Activated CD4-positive, alpha-beta T cell treated with anti-CD3 and anti-CD28 coated beads for 36 hours (primary cell): ENCODE data around the gene ABHD8. TPM values are rescaled to one million over a fixed set of nuclear protein-coding genes. Genes with fewer than 3 reads are reported as not detected.
A peak's percentile ranks its signal among the peaks of the same experiment; 100 is the strongest.
"Not testable (repeated sequence)": the region's sequence is repeated elsewhere in the genome, so short reads cannot be mapped to it uniquely, and the experiment has no call there.

ENCODE experiments used
- ATAC-seq: fragments of 200-7000 bp; cut with Tn5 transposase; one replicate; pipeline ENCODE4 v1.10.0; 2021; ENCODE audit warnings: mild to moderate bottlenecking, moderate library complexity
- CTCF ChIA-PET: fragments of 350-600 bp; sonication (Branson Sonifier 250); formaldehyde crosslinking; loops from one replicate; lab custom pipeline; 2021; ENCODE audit warnings: antibody characterized with exemption; lab: Charles Lee
- POLR2A ChIA-PET: fragments of 350-600 bp; sonication (Branson Sonifier 250); formaldehyde crosslinking; loops from one replicate; lab custom pipeline; 2021; ENCODE audit warnings: antibody characterized with exemption, inconsistent platforms; lab: Charles Lee
- DNase-seq: peaks from one replicate; pipeline ENCODE4 v3.0.0-alpha.2; 2020
- H3K27ac Mint-ChIP-seq: one replicate; pipeline ENCODE4 v1.8.0; 2021; ENCODE audit warnings: mixed read lengths
- H3K27me3 Mint-ChIP-seq: one replicate; pipeline ENCODE4 v1.8.0; 2021; ENCODE audit warnings: mixed read lengths
- H3K36me3 Mint-ChIP-seq: one replicate; pipeline ENCODE4 v1.8.0; 2021; ENCODE audit warnings: low read depth, mixed read lengths
- H3K4me1 Mint-ChIP-seq: one replicate; pipeline ENCODE4 v1.8.0; 2021; ENCODE audit warnings: mixed read lengths
- H3K4me3 Mint-ChIP-seq: one replicate; pipeline ENCODE4 v1.8.0; 2021; ENCODE audit warnings: mild to moderate bottlenecking, moderate library complexity, mixed read lengths
- H3K9me3 Mint-ChIP-seq: one replicate; pipeline ENCODE4 v1.8.0; 2021; ENCODE audit warnings: low read depth, mixed read lengths
- intact Hi-C, 2 experiments: fragments of 100-400 bp; cut with DNase I in 1 of 2; cut with micrococcal nuclease in 1 of 2; formaldehyde crosslinking; loops; one replicate each; pipeline versions ENCODE4 v1.14.2 to v1.15.1; 2022 to 2024; cut with DNase I, micrococcal nuclease
- total RNA-seq, 2 experiments: library from RNA; stranded (reverse); gene quantifications; one replicate each; pipeline ENCODE4 v1.2.3, GENCODE V29; 2021

ABHD8 gene
- total RNA-seq, 2 experiments from 2014 or later = 6.1 to 8.0 TPM

GRCh38 chr19:17279436-17279835, 23.8 kb downstream of the ABHD8 start:
- peaks cover 8% of the 10 kb centered on the region for H3K4me1 Mint-ChIP-seq
- H3K36me3 Mint-ChIP-seq = peaks cover 23% of the 10 kb centered on the region
- no peaks in the 10 kb centered on the region for H3K9me3 Mint-ChIP-seq
- H3K27ac Mint-ChIP-seq = no peak overlapping the region
- peaks cover 3% of the 10 kb centered on the region for H3K27me3 Mint-ChIP-seq
- ChIA-PET POLR2A (interaction anchor here (0.7 kb wide), 1 partner anchor 14 kb away, joined by 3 read pairs; no protein-coding TSS in a partner anchor), CTCF (interaction anchor here (0.6 to 6.3 kb wide), 2 partner anchors 20 to 567 kb away, joined by 3 to 45 read pairs; no protein-coding TSS in a partner anchor)
- DNase-seq (no peak), ATAC-seq (no peak)
- no peak overlapping the region for H3K4me3 Mint-ChIP-seq
- intact Hi-C loops = no loop called here

GRCh38 chr19:17275441-17276175, 27.6 kb downstream of the ABHD8 start:
- intact Hi-C loops = no loop called here
- ChIA-PET CTCF (interaction anchor here (0.6 kb wide), 2 partner anchors 13 to 756 kb away, joined by 3 read pairs; no protein-coding TSS in a partner anchor), POLR2A (no interaction called here)
- Mint-ChIP-seq H3K4me1 (no peaks in the 10 kb centered on the region), H3K27ac (no peak overlapping the region), H3K27me3 (no peaks in the 10 kb centered on the region), H3K36me3 (peaks cover 37% of the 10 kb centered on the region), H3K4me3 (no peak overlapping the region), H3K9me3 (no peaks in the 10 kb centered on the region)
- DNase-seq (no peak), ATAC-seq (no peak)

GRCh38 chr19:17274892-17275291, 28.3 kb downstream of the ABHD8 start:
- DNase-seq, H3K4me1 Mint-ChIP-seq, intact Hi-C loops, POLR2A ChIA-PET, H3K9me3 Mint-ChIP-seq, H3K27ac Mint-ChIP-seq, H3K4me3 Mint-ChIP-seq, H3K27me3 Mint-ChIP-seq, CTCF ChIA-PET, ATAC-seq: not testable (repeated sequence)
- peaks cover 39% of the 10 kb centered on the region for H3K36me3 Mint-ChIP-seq

GRCh38 chr19:17268754-17269153, 34.5 kb downstream of the ABHD8 start:
- CTCF ChIA-PET = interaction anchor here (0.7 to 1.4 kb wide), 2 partner anchors 202 to 935 kb away, joined by 3 to 5 read pairs; partner anchors contain the start of gene RAB3A
- H3K9me3 Mint-ChIP-seq = no peaks in the 10 kb centered on the region
- H3K27me3 Mint-ChIP-seq = no peaks in the 10 kb centered on the region
- DNase-seq (no peak), ATAC-seq (no peak)
- peaks cover 10% of the 10 kb centered on the region for H3K36me3 Mint-ChIP-seq
- H3K4me1 Mint-ChIP-seq = peaks cover 11% of the 10 kb centered on the region
- POLR2A ChIA-PET = interaction anchor here (0.5 to 0.7 kb wide), 2 partner anchors 63 to 113 kb away, joined by 3 to 8 read pairs; no protein-coding TSS in a partner anchor
- peak overlapping the region; percentile 94 for H3K4me3 Mint-ChIP-seq
- intact Hi-C loops = loop anchor here in 1 of 2 experiments (1.0 to 10.0 kb wide), 4 partner anchors 14 to 1431 kb away; partner anchors contain the start of gene EPS15L1
- no peak overlapping the region for H3K27ac Mint-ChIP-seq

- peak within 1 kb of the TSS; percentile 85 for H3K27ac Mint-ChIP-seq
- no peaks in the 10 kb centered on the region for H3K27me3 Mint-ChIP-seq
- ATAC-seq (peak; percentile 96), DNase-seq (peak; percentile 98)
- peaks cover 11% of the 10 kb centered on the region for H3K4me1 Mint-ChIP-seq
- H3K9me3 Mint-ChIP-seq = no peaks in the 10 kb centered on the region
- intact Hi-C loops = loop anchor here (1.0 to 10.0 kb wide), 20 partner anchors 22 to 1430 kb away; partner anchors contain the start of genes HAUS8 (in 2 of the 2), MRPL34 (in 2 of the 2), MYO9B (in 2 of the 2) and OCEL1 (in 2 of the 2)
- peaks cover 9% of the 10 kb centered on the region for H3K36me3 Mint-ChIP-seq
- peak within 1 kb of the TSS; percentile 94 for H3K4me3 Mint-ChIP-seq
- CTCF ChIA-PET = interaction anchor here (0.6 to 2.3 kb wide), 21 partner anchors 11 to 897 kb away, joined by 3 to 18 read pairs (median 4); partner anchors contain the start of genes ANKLE1, DDA1, MRPL34 and USE1
- POLR2A ChIA-PET = interaction anchor here (0.5 to 1.8 kb wide), 11 partner anchors 14 to 192 kb away, joined by 3 to 9 read pairs (median 4); partner anchors contain the start of genes ANKLE1, DDA1, HAUS8 and OCEL1
Measured at GRCh38 chr19:17266975-17267788, 36.0 kb downstream of the ABHD8 start, which contains the start of gene BABAM1. TSS of gene BABAM1 (plus strand) at chr19:17267443. CDS start at chr19:17268807, 1,364 bp downstream.

GRCh38 chr19:17266589-17266974, 36.6 kb downstream of the ABHD8 start:
- Mint-ChIP-seq H3K27ac (peak overlapping the region; percentile 85), H3K4me3 (peak overlapping the region; percentile 94), H3K9me3 (no peaks in the 10 kb centered on the region), H3K4me1 (peaks cover 11% of the 10 kb centered on the region), H3K36me3 (peaks cover 9% of the 10 kb centered on the region), H3K27me3 (no peaks in the 10 kb centered on the region)
- intact Hi-C loops = loop anchor here in 1 of 2 experiments (5.0 to 10.0 kb wide), 3 partner anchors 372 to 1429 kb away; partner anchors contain the start of gene EPS15L1
- DNase-seq = no peak
- ChIA-PET POLR2A (interaction anchor here (0.5 to 1.8 kb wide), 8 partner anchors 15 to 192 kb away, joined by 3 to 6 read pairs (median 4); partner anchors contain the start of genes ANKLE1, DDA1 and HAUS8), CTCF (interaction anchor here (0.6 to 2.3 kb wide), 16 partner anchors 11 to 897 kb away, joined by 3 to 18 read pairs (median 4); partner anchors contain the start of genes ANKLE1, DDA1, MRPL34 and USE1)
- no peak for ATAC-seq

GRCh38 chr19:17266026-17266425, 37.2 kb downstream of the ABHD8 start:
- ATAC-seq (no peak), DNase-seq (no peak)
- intact Hi-C loops = loop anchor here in 1 of 2 experiments (5.0 to 10.0 kb wide), 3 partner anchors 371 to 1429 kb away; partner anchors contain the start of gene EPS15L1
- ChIA-PET CTCF (interaction anchor here (1.1 to 2.3 kb wide), 5 partner anchors 16 to 120 kb away, joined by 3 to 18 read pairs (median 7); partner anchors contain the start of genes ANKLE1, DDA1 and USE1), POLR2A (interaction anchor here (1.5 to 1.8 kb wide), 2 partner anchors 15 to 23 kb away, joined by 5 to 6 read pairs; partner anchors contain the start of gene ANKLE1)
- Mint-ChIP-seq H3K27ac (no peak overlapping the region), H3K4me1 (peaks cover 12% of the 10 kb centered on the region), H3K4me3 (no peak overlapping the region), H3K36me3 (peaks cover 3% of the 10 kb centered on the region), H3K9me3 (no peaks in the 10 kb centered on the region), H3K27me3 (no peaks in the 10 kb centered on the region)

- Mint-ChIP-seq H3K27ac (no peak within 1 kb of the TSS), H3K4me1 (peaks cover 17% of the 10 kb centered on the region), H3K9me3 (no peaks in the 10 kb centered on the region), H3K27me3 (no peaks in the 10 kb centered on the region), H3K36me3 (no peaks in the 10 kb centered on the region), H3K4me3 (no peak within 1 kb of the TSS)
- ChIA-PET CTCF (interaction anchor here (0.6 to 2.3 kb wide), 2 partner anchors 9 to 29 kb away, joined by 3 to 10 read pairs; no protein-coding TSS in a partner anchor), POLR2A (no interaction called here)
- ATAC-seq = no peak
- no peak for DNase-seq
- intact Hi-C loops = loop anchor here in 1 of 2 experiments (10.0 kb wide), 2 partner anchors 370 to 790 kb away; partner anchors contain the start of gene EPS15L1
Measured at GRCh38 chr19:17264641-17264979, 38.6 kb downstream of the ABHD8 start, which contains the start of gene USHBP1. TSS of gene USHBP1 (minus strand) at chr19:17264745. CDS start at chr19:17264299, 446 bp downstream.

- Mint-ChIP-seq H3K9me3 (no peaks in the 10 kb centered on the region), H3K27me3 (no peaks in the 10 kb centered on the region), H3K27ac (no peak overlapping the region), H3K4me3 (no peak overlapping the region), H3K4me1 (peaks cover 16% of the 10 kb centered on the region), H3K36me3 (no peaks in the 10 kb centered on the region)
- ATAC-seq (no peak), DNase-seq (no peak)
- POLR2A ChIA-PET = no interaction called here
- intact Hi-C loops = loop anchor here in 1 of 2 experiments (10.0 kb wide), 2 partner anchors 369 to 789 kb away; partner anchors contain the start of gene EPS15L1
- CTCF ChIA-PET = interaction anchor here (0.6 to 2.3 kb wide), 3 partner anchors 9 to 28 kb away, joined by 3 to 10 read pairs (median 3); no protein-coding TSS in a partner anchor
Measured at GRCh38 chr19:17263712-17264640, 39.2 kb downstream of the ABHD8 start.
